GM06990 (cell line): ENCODE data around the gene MRPS15.

Experiments used
- DNase-seq: peaks from one replicate; pipeline ENCODE4 v3.0.0-alpha.2; 2011; ENCODE audit not compliant: insufficient read length; ENCODE audit errors: extremely low read depth
- H3K27me3 ChIP-seq: replicated peaks from 2 replicates; pipeline ENCODE4 v1.6.0; 2011; ENCODE audit warnings: low read length; ENCODE audit not compliant: control insufficient read depth, insufficient read depth
- H3K36me3 ChIP-seq: 2 replicates; pipeline ENCODE4 v1.5.1; 2011; ENCODE audit warnings: low read length; ENCODE audit not compliant: control insufficient read depth, insufficient read depth
- H3K4me3 ChIP-seq: replicated peaks from 2 replicates; pipeline ENCODE4 v1.5.1; 2011; ENCODE audit warnings: low read depth, mild to moderate bottlenecking, control low read depth, low read length
- CTCF ChIP-seq: IDR thresholded peaks from 2 replicates; pipeline ENCODE4 v1.5.1; 2011; ENCODE audit warnings: low read length, control low read depth, mild to moderate bottlenecking, inconsistent platforms; ENCODE audit not compliant: insufficient read depth, poor library complexity, severe bottlenecking

Gene MRPS15

GRCh38 chr1:36446746-36447145 is 17.4 kb downstream of the MRPS15 start:
- Histone ChIP-seq H3K4me3 (no peak overlapping the region), H3K36me3 (no peaks in the 10 kb centered on the region), H3K27me3 (no peaks in the 10 kb centered on the region)
- DNase-seq, result no peak
- no peak for TF ChIP-seq CTCF

- no peaks in the 10 kb centered on the region for H3K27me3 ChIP-seq
- no peaks in the 10 kb centered on the region for H3K36me3 ChIP-seq
- peak; percentile 46 for TF ChIP-seq CTCF
- H3K4me3 ChIP-seq, result no peak overlapping the region
- no peak for DNase-seq
Observed at GRCh38 chr1:36446271-36446670, 17.9 kb downstream of the MRPS15 start.

- no peak for TF ChIP-seq CTCF
- H3K27me3 ChIP-seq, result no peaks in the 10 kb centered on the region
- no peak overlapping the region for H3K4me3 ChIP-seq
- no peak for DNase-seq
- no peaks in the 10 kb centered on the region for H3K36me3 ChIP-seq
Observed at GRCh38 chr1:36443297-36443696, 20.9 kb downstream of the MRPS15 start.

- Histone ChIP-seq H3K36me3 (no peaks in the 10 kb centered on the region), H3K27me3 (no peaks in the 10 kb centered on the region), H3K4me3 (no peak overlapping the region)
- TF ChIP-seq CTCF, result no peak
- DNase-seq, result no peak
Observed at GRCh38 chr1:36442337-36442736, 21.8 kb downstream of the MRPS15 start.

- H3K27me3 ChIP-seq, result no peaks in the 10 kb centered on the region
- no peak for DNase-seq
- no peak overlapping the region for H3K4me3 ChIP-seq
- no peaks in the 10 kb centered on the region for H3K36me3 ChIP-seq
- TF ChIP-seq CTCF, result no peak
Observed at GRCh38 chr1:36440646-36441045, 23.5 kb downstream of the MRPS15 start.

- H3K36me3 ChIP-seq, result no peaks in the 10 kb centered on the region
- DNase-seq, result no peak
- no peak overlapping the region for H3K4me3 ChIP-seq
- no peak for TF ChIP-seq CTCF
- H3K27me3 ChIP-seq, result no peaks in the 10 kb centered on the region
Observed at GRCh38 chr1:36440044-36440443, 24.1 kb downstream of the MRPS15 start.
